T47D (cell line): ENCODE data around the gene MASP1.

Experiments used
- DNase-seq, 2 experiments: peaks; one replicate each; pipeline versions ENCODE4 v3.0.0 to v3.0.0-alpha.2; 2011 to 2012; ENCODE audit warnings: low read depth in 1 of 2, low spot score in 1 of 2
- JUND ChIP-seq: IDR thresholded peaks from 2 replicates; pipeline ENCODE4 v1.6.1; 2012; ENCODE audit warnings: low read depth
- in situ Hi-C: cut with HindIII; loops from 2 replicates; pipeline ENCODE4 v1.10.0; 2016; ENCODE audit warnings: low sequenced_read_pairs, low pct_unique_long_range_greater_than_20kb

Gene MASP1

DNA sequence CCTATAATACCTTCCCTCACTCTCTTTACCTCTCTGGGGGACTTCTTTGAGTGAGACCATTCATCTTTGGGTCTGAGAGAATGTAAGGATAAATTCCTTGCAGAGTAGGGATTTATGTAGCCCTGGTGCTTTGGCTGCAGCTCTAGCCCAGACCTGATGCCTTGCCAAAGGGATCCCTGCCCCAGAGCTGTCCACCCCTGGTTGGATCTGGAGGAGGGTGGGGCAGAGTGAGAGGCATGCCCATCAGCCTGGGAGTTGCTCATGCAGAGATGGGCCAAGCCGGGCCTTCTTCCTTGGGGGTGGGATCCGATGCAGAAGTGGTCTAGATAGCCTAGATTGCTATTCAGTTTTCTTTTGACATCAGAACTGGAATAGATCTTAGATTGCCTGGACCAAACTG, 62.8 kb downstream of the MASP1 start:
- in situ Hi-C loops = no loop called here
- TF ChIP-seq JUND = no peak
- DNase-seq = no peak

DNA sequence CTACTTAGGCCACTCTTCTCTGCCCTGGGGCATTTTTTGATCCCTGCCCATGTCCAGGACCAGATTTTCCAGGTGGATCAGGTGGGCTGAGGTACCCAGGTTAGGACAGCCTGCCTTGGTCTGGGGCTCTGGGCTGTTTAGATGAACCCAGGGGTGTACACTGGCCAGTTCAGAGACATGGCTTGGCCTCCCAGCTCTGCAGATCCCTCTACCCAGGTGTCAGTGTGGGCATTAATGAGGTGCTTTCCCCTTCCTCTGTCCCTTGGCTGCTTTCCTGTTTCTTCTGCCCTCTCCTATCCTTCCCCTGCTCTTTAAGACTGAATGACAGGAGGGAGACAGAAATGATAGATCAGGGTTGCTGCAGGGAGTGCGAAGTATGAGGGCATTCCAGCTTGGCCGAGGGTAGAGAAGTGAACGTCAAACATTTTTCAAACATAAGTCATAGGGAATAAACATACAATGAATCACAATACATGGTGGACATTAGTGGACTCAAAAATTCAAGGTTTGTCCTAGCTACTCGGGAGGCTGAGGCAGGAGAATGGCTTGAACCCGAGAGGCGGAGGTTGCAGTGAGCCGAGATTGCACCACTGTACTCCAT, 63.8 kb downstream of the MASP1 start:
- in situ Hi-C loops = no loop called here
- TF ChIP-seq JUND = no peak
- DNase-seq = no peak

DNA sequence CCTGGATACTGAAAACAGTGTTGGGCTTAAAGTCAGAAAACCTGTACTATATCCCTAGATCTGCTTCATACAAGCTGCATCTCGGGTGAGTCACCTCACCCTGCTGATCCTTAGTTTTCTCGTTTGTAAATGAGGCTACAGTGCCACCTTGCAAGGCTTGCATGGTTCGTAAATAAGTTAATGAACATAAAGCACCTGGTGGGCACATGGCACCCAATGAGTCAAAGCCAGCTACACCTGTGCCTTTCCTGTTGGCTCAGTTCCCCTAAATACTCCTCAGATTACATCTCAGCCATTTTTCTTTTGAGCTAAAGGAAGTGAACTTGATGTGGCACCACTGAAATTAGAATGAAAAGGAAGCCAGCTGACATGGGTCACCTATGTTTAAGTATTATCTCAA, 67.7 kb downstream of the MASP1 start:
- TF ChIP-seq JUND = no peak
- peak in 1 of 2 experiments; percentile 44 for DNase-seq
- in situ Hi-C loops = no loop called here

DNA sequence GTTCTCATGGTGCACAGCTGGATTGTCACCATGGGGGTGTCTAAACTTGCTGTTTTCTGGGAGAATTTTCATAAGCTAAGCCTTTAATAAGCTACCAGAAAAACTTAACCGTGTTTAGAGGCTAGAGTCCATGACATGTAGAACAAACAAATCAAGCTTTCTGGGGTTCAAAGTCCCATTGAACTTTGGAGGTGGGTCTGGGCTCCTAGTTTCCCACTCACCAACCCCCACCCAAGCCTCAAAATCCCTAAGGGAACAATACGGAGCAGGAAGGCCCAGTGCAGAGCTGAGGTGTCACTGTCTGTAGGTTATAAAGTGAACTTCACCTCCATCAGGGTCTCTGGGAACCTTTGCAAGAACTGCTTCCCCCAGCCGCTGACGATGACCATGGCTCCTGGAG, 68.7 kb downstream of the MASP1 start:
- in situ Hi-C loops = no loop called here
- no peak for DNase-seq
- no peak for TF ChIP-seq JUND

DNA sequence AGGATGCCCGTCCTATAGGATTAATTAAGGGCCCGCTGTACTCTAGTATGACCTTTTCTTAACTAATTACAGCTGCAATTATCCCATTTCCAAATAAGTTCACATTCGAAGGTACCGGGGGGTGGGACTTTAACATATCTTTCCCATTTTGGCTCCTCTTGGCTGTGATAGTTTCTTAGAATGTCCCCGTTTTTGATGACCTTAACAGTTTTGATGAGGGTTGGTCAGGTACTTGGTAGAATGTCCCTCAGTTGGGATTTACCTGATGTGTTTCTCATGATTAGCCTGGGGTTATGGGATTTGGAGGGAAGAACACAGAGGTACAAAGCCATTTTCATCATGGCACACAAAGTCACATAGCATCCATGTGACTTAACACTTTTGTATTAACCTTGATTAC, 76.1 kb downstream of the MASP1 start:
- in situ Hi-C loops = no loop called here
- no peak for TF ChIP-seq JUND
- DNase-seq = no peak

DNA sequence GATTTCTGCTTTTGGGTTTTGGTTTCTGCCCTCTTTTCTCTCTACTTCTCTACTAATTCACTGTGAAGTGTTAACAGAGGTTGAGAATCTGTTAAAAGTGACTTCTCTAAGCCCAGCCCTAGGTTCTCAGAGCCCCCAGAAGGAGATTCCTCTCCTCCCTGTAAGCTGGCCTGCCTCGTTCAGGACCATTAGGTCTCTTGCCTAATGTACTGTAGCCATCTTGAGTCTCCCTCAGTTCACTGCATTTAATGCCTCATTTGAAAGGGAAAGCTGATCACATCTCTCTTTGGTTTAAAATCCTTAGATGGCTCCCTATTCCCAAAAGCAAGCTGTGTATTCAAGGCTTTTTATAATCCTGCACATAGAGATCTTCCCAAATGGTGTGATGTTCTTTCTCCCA, 77.9 kb downstream of the MASP1 start:
- in situ Hi-C loops = no loop called here
- DNase-seq = no peak
- TF ChIP-seq JUND = no peak

DNA sequence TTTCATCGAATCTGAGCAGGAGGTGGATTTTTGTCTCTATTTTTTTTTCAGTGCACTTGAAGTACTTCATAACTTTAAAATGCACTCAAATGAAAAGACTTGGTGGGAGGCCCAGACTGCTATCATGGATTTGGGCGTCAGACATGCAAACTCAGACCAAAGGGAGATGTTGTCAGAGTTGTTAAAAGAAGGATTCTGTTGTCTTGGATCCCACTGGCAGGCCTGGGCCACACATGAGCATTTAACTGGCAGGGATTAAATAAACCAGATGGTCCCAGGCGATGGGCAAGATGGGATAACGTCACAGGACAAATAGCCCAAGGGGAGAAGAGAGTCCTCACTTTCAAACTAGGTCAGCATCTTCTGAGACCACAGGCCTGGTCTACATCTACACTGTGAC, 78.8 kb downstream of the MASP1 start:
- in situ Hi-C loops = no loop called here
- DNase-seq = no peak
- no peak for TF ChIP-seq JUND

DNA sequence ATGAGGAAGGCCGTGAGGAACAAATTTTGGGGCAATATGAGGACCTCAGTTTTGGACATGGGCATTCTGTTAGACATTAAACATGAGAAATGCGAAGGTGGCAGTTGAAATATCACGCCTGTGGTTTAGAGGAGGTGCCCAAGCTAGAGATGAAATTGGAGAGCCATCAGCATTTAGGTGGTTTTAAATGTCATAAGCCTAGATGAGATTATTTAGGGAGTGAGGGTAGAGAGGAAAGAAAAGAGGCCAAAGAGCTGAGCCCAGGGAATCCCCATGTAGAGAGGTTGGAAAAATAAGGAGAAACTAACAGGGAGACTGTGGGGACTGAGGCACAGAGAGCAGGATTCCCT, 79.4 kb downstream of the MASP1 start:
- in situ Hi-C loops = no loop called here
- no peak for TF ChIP-seq JUND
- DNase-seq = no peak

DNA sequence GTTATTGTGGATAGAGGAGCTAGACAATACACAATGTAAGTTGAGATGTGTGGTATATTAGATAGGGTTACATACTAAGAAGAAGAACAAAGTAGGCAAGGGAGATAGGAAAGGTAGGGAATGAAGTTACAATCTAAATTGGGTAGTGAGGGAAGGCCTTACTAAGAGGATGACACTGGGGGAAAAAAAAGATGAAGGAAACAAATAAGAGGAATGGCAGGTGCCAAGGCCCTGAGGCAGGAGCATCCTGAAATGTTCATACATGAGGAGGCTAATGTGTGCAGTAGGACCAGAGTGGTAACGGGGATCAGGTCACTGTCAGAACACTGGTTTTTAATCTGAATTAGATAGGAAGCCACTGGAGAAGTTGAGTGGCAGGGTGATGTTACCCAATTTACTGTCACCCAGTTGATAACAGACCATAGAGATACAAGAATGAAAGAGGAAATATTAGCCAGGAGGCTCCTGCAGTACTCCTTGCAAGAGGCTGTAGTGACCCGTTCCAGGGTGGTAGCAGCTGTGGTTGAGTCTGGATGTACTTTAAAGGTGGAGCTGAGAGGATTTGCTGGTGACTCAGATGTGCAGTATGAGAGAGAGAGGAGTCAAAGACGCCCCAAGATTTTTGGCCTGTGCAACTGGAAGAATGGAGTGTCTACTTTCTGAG, 79.9 kb downstream of the MASP1 start:
- in situ Hi-C loops = no loop called here
- no peak for TF ChIP-seq JUND
- DNase-seq = no peak

DNA sequence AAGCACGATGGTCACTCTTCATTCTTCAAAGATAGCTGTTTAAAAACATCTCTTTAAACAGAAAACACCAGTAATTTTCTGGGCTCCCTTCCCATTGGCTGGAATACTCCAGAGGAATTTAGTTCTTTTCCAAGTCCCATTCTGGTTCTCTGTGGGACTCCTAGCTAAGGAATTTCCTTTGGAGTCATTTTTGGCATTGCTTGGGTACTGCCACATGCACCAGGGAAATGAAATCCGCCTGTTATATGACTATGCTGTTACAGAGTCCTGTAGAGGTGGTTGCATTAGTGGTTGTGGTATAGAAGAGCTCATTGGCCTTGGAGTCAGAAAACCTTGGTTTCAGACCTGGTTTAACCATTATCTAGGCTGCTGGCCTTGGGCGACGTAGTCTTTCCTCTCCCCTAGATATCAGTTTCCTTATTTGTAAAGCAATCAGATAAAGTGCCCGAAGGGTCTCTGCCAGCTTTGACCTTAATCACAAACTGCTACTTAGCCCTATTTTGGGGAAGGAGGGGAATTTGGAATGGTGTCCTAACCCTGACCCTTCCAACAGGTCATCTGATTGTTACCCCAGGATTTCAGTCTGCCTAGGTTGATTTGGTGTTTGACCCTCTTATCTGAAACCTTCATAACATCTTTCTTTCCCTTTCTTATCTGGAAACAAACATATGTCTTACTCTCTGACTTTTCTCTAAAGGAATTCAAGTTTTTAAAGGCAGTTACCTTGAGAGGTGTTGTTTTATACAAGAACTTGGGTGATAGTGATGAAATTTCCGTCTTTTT, 80.8 kb downstream of the MASP1 start:
- in situ Hi-C loops = no loop called here
- DNase-seq = no peak
- TF ChIP-seq JUND = no peak

DNA sequence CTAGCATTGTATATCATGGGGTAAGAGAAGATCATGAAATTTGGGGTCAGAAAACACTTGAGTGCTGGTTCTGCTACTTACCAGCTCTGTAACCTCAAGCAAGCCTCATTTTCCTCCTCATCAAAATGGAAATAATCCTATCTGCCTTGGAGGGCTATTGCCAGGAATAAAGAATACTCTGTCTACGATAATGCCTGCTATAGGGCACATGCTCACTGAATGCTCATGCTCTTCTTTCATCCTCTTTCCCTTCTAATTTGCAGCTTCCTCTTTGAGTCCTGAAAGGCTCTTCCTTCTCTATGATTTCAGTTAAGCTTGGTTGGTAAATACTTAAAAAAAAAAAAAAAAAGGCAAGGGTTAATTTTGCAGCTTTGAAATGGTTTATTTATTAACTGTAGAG, 81.4 kb downstream of the MASP1 start:
- no peak for TF ChIP-seq JUND
- no peak for DNase-seq
- in situ Hi-C loops = no loop called here

DNA sequence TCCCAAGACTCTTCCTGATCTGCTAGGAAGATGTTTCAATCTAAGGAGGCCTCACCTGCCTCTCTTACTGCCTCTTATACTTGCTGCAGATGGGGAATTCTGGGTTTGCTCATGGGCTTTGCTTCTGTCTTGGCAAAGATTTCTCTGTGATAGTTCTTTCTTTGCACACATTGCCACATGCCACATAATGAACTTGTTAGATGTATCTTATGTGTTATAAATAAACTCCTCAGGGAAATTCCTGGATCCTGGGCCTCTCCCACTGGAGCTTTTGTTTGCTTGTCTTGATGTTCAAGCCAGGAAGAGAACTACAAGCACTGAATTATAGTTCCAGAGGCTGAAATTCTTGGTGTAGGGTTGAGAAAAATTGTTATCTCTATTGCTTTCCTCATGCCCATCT, 82.0 kb downstream of the MASP1 start:
- in situ Hi-C loops = no loop called here
- no peak for DNase-seq
- TF ChIP-seq JUND = no peak

DNA sequence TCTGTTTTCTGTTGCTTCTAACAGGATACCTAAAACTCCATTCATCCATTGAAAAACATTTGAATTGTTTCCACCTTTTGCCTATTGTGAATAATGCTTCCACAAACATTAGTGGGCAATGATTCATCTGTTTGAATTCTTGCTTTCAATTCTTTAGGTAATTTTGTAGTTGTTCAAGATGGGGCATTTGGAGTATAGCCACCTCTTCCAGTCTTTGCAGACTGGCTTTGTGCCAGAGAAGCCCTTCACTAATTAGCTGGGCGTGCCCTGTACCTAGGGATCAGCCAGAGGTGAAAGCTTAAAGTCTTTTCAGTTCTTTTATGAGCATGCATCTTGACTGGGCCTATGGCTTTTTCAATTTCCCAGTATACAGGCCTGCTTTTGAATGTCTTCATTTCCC, 83.4 kb downstream of the MASP1 start:
- TF ChIP-seq JUND = no peak

More for the DNA sequence above, 83.4 kb downstream of the MASP1 start:
- in situ Hi-C loops = no loop called here
- peak in 1 of 2 experiments; percentile 45 for DNase-seq
